ENCODE results near the gene MAPK8.

MAPK8 gene

GRCh38 chr10:48282829-48283228 lies 23.6 kb upstream of the MAPK8 start:
- DNase-seq (ENCODE audit: low read depth): no peak
- no peak overlapping the region for H3K4me3 ChIP-seq (ENCODE audit: low read depth, low read length)
- TF ChIP-seq MAX (IDR thresholded peaks at IDR 0.05; ENCODE audit: low read depth, low read length) (no peak), MYC (IDR thresholded peaks at IDR 0.05; ENCODE audit: low read depth, low read length) (no peak), CTCF (IDR thresholded peaks at IDR 0.05; ENCODE audit: low read depth, low read length) (no peak), POLR2A (IDR thresholded peaks at IDR 0.05; ENCODE audit: extremely low read depth, insufficient read length) (no peak)

- H3K4me3 ChIP-seq (ENCODE audit: low read depth, low read length): no peak overlapping the region
- no peak for TF ChIP-seq MYC (IDR thresholded peaks at IDR 0.05; ENCODE audit: low read depth, low read length)
- no peak for TF ChIP-seq POLR2A (IDR thresholded peaks at IDR 0.05; ENCODE audit: extremely low read depth, insufficient read length)
- TF ChIP-seq CTCF (IDR thresholded peaks at IDR 0.05; ENCODE audit: low read depth, low read length): no peak
- TF ChIP-seq MAX (IDR thresholded peaks at IDR 0.05; ENCODE audit: low read depth, low read length): no peak
- no peak for DNase-seq (ENCODE audit: low read depth)
Measured at GRCh38 chr10:48284002-48284546, 22.4 kb upstream of the MAPK8 start.

GRCh38 chr10:48284811-48285210 lies 21.7 kb upstream of the MAPK8 start:
- H3K4me3 ChIP-seq (ENCODE audit: low read depth, low read length): no peak overlapping the region
- no peak for TF ChIP-seq MYC (IDR thresholded peaks at IDR 0.05; ENCODE audit: low read depth, low read length)
- TF ChIP-seq POLR2A (IDR thresholded peaks at IDR 0.05; ENCODE audit: extremely low read depth, insufficient read length): no peak
- TF ChIP-seq MAX (IDR thresholded peaks at IDR 0.05; ENCODE audit: low read depth, low read length): no peak
- no peak for TF ChIP-seq CTCF (IDR thresholded peaks at IDR 0.05; ENCODE audit: low read depth, low read length)
- DNase-seq (ENCODE audit: low read depth): no peak

- no peak overlapping the region for H3K4me3 ChIP-seq (ENCODE audit: low read depth, low read length)
- no peak for TF ChIP-seq MYC (IDR thresholded peaks at IDR 0.05; ENCODE audit: low read depth, low read length)
- no peak for TF ChIP-seq MAX (IDR thresholded peaks at IDR 0.05; ENCODE audit: low read depth, low read length)
- DNase-seq (ENCODE audit: low read depth): no peak
Measured at GRCh38 chr10:48285710-48286109, 20.8 kb upstream of the MAPK8 start.

GRCh38 chr10:48286356-48286755 lies 20.1 kb upstream of the MAPK8 start:
- TF ChIP-seq MYC (IDR thresholded peaks at IDR 0.05; ENCODE audit: low read depth, low read length): no peak
- TF ChIP-seq MAX (IDR thresholded peaks at IDR 0.05; ENCODE audit: low read depth, low read length): no peak
- TF ChIP-seq CTCF (IDR thresholded peaks at IDR 0.05; ENCODE audit: low read depth, low read length): no peak
- TF ChIP-seq POLR2A (IDR thresholded peaks at IDR 0.05; ENCODE audit: extremely low read depth, insufficient read length): no peak
- no peak for DNase-seq (ENCODE audit: low read depth)
- no peak overlapping the region for H3K4me3 ChIP-seq (ENCODE audit: low read depth, low read length)

GRCh38 chr10:48287417-48288391 lies 18.8 kb upstream of the MAPK8 start:
- no peak for DNase-seq (ENCODE audit: low read depth)
- H3K4me3 ChIP-seq (ENCODE audit: low read depth, low read length): no peak overlapping the region
- no peak for TF ChIP-seq CTCF (IDR thresholded peaks at IDR 0.05; ENCODE audit: low read depth, low read length)
- no peak for TF ChIP-seq MYC (IDR thresholded peaks at IDR 0.05; ENCODE audit: low read depth, low read length)
- TF ChIP-seq MAX (IDR thresholded peaks at IDR 0.05; ENCODE audit: low read depth, low read length): no peak
